Activated T-helper 2 cell treated with anti-CD3 and anti-CD28 coated beads, Interferon-gamma antibody, Interleukin-2, Interleukin-4, amounts not matched to agents 10 μg/mL and 5 μg/mL and 100 μg/mL, durations not matched to agents 14 hours and 24 hours and 36 hours (primary cell): ENCODE data around the gene TNFRSF18. TPM values are rescaled to one million over a fixed set of nuclear protein-coding genes. Genes with fewer than 3 reads are reported as not detected.

Source experiments
- DNase-seq: peaks from one replicate; pipeline ENCODE4 v3.0.0; 2021; ENCODE audit warnings: low spot score
- H3K27ac Mint-ChIP-seq: one replicate; pipeline ENCODE4 v1.8.0; 2021; ENCODE audit warnings: mixed read lengths
- H3K27me3 Mint-ChIP-seq: one replicate; pipeline ENCODE4 v1.8.0; 2021; ENCODE audit warnings: low read depth, mixed read lengths
- H3K36me3 Mint-ChIP-seq: one replicate; pipeline ENCODE4 v1.8.0; 2021; ENCODE audit warnings: low read depth, mixed read lengths
- H3K4me1 Mint-ChIP-seq: one replicate; pipeline ENCODE4 v1.8.0; 2021; ENCODE audit warnings: low read depth, mixed read lengths
- H3K4me3 Mint-ChIP-seq: one replicate; pipeline ENCODE4 v1.8.0; 2021; ENCODE audit warnings: low read depth, mild to moderate bottlenecking, moderate library complexity, mixed read lengths
- H3K9me3 Mint-ChIP-seq: one replicate; pipeline ENCODE4 v1.8.0; 2021; ENCODE audit warnings: mixed read lengths
- intact Hi-C: fragments of 100-400 bp; cut with micrococcal nuclease; formaldehyde crosslinking; loops from one replicate; pipeline ENCODE4 v1.15.1; 2023
- total RNA-seq: library from RNA; stranded (reverse); gene quantifications from 2 replicates; pipeline ENCODE4 v1.2.3, GENCODE V29; 2022

The TNFRSF18 gene
- total RNA-seq, 1 donor from 2014 or later, result 219 TPM

DNA sequence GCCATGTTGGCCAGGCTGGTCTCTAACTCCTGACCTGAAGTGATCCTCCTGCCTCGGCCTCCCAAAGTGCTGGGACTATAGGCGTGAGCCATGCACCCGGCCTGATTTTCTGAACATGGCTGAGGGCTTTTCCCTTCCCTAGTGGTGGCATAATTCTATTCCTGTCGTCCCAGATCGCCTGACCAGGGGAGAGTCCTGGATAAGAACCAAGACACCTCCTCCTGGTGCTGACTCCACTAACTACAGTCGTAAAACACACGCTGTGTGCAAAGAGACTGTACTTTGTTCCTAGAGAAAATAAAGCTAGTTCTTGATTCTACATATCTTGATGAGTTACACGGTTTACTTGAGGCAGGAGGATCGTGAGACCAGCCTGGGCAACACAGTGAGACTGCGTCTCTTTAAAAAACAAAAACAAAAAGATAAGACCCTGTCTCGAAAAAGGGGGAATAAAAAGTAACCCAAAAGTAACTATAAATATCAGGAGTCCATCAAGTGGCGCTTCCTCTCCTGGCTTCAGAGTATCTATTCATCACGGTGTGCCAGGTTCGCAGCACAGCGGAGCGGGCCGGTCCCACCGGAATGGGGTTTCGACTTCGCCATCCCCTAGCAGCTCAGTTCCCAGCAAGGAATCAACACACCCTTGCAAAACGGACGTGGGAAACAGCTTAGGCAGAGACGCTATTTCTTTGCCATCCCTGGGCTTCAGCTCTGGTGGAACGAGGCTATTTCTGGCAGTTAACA, 24.4 kb upstream of the TNFRSF18 start:
- Mint-ChIP-seq H3K27me3 (no peaks in the 10 kb centered on the region), H3K4me1 (peaks cover 23% of the 10 kb centered on the region), H3K9me3 (no peaks in the 10 kb centered on the region), H3K4me3 (peak overlapping the region; percentile 92), H3K36me3 (peaks cover 57% of the 10 kb centered on the region), H3K27ac (peak overlapping the region; percentile 81)
- DNase-seq, result no peak
- intact Hi-C loops, result loop anchor here (1.0 to 5.0 kb wide), 3 partner anchors 16 to 109 kb away; partner anchors contain the start of genes TNFRSF4 and UBE2J2

DNA sequence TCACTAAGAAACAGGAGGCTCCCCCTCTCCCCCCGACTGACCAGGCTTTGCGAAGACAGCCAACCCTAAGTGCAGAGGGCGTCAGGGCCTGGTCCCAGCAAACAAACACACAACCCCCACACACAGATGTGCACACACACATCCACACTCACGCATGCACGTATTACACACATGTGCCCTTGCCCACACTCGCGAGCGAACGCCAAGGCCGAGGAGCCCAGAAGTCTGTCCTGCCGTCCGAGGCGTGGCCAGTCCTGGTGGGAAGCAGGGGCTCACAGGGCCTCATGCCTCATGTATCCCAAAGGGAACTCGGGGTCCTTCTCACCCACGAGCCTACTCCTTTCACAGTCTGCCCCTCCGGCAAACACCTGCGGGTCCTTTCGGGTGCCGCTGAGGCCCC, 23.4 kb upstream of the TNFRSF18 start:
- DNase-seq, result no peak
- no peaks in the 10 kb centered on the region for H3K9me3 Mint-ChIP-seq
- H3K36me3 Mint-ChIP-seq, result peaks cover 60% of the 10 kb centered on the region
- H3K27ac Mint-ChIP-seq, result peak overlapping the region; percentile 57
- peaks cover 26% of the 10 kb centered on the region for H3K4me1 Mint-ChIP-seq
- H3K4me3 Mint-ChIP-seq, result peak overlapping the region; percentile 92
- intact Hi-C loops, result loop anchor here (1.0 to 5.0 kb wide), 3 partner anchors 15 to 107 kb away; partner anchors contain the start of genes TNFRSF4 and UBE2J2
- H3K27me3 Mint-ChIP-seq, result no peaks in the 10 kb centered on the region

DNA sequence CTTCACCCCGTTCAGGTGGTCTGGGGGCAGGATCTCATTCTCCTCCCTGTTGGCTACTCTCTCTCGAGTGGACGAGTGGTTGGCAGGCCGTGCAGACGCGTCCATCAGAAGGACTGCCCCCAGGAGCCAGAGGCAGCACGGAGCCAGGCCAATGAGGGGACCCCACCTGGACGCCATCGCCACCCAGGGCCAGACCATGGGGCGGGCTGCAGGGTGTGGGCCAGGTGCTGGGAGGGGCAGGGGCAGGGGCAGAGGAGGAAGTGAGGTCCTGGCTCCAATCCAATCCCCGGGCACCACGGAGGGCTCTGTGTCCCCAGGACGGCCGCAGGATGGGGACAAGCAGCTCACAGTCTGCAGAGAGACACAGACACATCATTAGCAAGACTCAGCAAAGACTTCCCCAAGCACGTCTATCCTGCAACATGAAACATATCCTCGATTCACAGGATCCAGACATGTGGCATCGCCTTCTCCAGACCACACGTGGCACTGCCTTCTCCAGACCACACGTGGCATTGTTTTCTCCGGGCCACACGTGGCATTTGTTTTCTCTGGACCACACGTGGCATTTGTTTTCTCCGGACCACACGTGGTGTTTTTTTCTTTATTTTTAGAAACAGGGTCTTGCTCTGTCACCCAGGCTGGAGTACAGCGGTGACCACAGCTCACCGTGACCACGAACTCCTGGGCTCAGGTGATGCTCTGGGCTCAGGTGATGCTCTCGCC, 22.4 kb upstream of the TNFRSF18 start:
- DNase-seq, result no peak
- no peaks in the 10 kb centered on the region for H3K9me3 Mint-ChIP-seq
- H3K36me3 Mint-ChIP-seq, result peaks cover 56% of the 10 kb centered on the region
- no peaks in the 10 kb centered on the region for H3K27me3 Mint-ChIP-seq
- intact Hi-C loops, result no loop called here
- no peak overlapping the region for H3K4me3 Mint-ChIP-seq
- H3K4me1 Mint-ChIP-seq, result peaks cover 22% of the 10 kb centered on the region
- no peak overlapping the region for H3K27ac Mint-ChIP-seq

DNA sequence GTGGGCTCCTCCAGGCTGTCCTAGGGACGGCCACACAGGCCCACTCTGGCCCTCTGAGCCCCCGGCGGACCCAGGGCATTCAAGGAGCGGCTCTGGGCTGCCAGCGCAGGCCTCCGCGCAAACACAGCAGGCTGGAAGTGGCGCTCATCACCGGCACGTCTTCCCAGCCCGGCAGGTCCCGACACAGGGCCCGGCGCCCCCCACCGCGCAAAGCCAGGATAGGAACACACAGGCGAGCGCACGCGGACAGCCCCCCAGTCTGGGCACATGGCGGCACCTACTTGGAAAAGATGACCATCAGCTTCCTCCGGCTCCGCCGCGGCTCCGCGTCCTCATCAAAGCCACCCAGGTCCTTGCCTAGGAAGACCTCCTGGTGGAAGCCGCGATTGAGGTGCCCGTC, 21.8 kb upstream of the TNFRSF18 start:
- no peak for DNase-seq
- peaks cover 18% of the 10 kb centered on the region for H3K4me1 Mint-ChIP-seq
- H3K9me3 Mint-ChIP-seq, result no peaks in the 10 kb centered on the region
- no peak overlapping the region for H3K27ac Mint-ChIP-seq
- H3K27me3 Mint-ChIP-seq, result no peaks in the 10 kb centered on the region
- no peak overlapping the region for H3K4me3 Mint-ChIP-seq
- H3K36me3 Mint-ChIP-seq, result peaks cover 54% of the 10 kb centered on the region
- intact Hi-C loops, result no loop called here

DNA sequence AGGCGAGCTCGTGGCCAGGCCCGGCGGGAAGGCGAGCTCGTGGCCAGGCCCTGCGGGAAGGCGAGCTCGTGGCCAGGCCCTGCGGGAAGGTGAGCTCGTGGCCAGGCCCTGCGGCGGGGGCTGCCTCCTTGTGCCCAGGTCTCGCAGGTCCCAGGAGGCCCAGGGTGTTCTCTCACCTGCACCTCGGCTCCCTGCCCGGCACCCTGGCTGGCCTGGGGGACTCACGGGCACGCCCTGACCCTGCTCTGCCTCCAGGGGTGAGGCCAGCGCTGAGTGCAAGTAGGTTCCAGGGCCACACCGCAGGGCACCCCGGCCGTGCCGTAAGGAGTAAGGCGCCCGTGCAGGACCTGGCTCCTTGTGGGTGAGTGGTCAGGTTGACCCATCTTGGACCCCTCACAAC, 21.0 kb upstream of the TNFRSF18 start:
- Mint-ChIP-seq H3K27ac (no peak overlapping the region), H3K4me1 (peaks cover 18% of the 10 kb centered on the region), H3K9me3 (no peaks in the 10 kb centered on the region), H3K36me3 (peaks cover 62% of the 10 kb centered on the region), H3K27me3 (no peaks in the 10 kb centered on the region), H3K4me3 (no peak overlapping the region)
- intact Hi-C loops, result no loop called here
- no peak for DNase-seq

DNA sequence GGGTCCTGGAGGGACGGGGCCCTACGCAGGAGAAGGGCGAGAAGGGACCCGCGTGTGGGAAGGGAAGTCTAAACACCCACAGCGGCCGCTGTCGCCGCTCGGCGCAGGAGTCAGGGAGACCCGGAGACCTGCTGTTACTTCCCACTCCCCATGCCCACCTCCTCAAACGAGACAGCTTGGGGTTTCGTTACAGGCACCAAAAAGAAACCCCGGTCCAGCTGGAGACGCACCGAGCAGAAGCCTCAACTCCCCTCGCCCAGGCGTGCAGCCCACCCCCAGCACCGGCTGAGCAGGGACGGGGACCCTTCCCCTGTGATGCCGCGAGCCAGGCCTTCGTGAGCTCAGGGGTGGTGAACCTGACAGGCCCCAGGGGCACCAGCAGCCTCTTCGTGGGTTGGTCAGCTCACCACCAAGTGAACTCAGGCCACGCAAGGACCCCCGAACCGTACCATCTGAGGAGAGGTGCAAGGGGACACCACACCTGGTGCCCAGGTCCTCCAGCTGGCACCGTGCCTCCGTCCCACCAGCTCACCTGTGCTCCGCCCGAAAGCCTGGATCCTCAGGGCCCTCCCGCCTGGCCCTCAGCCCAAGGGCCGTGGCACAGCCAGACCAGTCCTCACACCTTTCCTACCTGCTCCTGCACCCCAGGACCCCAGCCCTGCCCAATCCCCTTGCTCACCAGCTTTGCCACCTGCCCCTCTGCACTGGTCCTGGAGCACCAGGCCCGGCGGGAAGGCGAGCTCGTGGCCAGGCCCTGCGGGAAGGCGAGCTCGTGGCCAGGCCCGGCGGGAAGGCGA, 20.4 kb upstream of the TNFRSF18 start:
- no peak overlapping the region for H3K4me3 Mint-ChIP-seq
- H3K4me1 Mint-ChIP-seq, result peaks cover 18% of the 10 kb centered on the region
- intact Hi-C loops, result no loop called here
- no peak overlapping the region for H3K27ac Mint-ChIP-seq
- H3K9me3 Mint-ChIP-seq, result no peaks in the 10 kb centered on the region
- H3K27me3 Mint-ChIP-seq, result no peaks in the 10 kb centered on the region
- H3K36me3 Mint-ChIP-seq, result peaks cover 65% of the 10 kb centered on the region
- no peak for DNase-seq

DNA sequence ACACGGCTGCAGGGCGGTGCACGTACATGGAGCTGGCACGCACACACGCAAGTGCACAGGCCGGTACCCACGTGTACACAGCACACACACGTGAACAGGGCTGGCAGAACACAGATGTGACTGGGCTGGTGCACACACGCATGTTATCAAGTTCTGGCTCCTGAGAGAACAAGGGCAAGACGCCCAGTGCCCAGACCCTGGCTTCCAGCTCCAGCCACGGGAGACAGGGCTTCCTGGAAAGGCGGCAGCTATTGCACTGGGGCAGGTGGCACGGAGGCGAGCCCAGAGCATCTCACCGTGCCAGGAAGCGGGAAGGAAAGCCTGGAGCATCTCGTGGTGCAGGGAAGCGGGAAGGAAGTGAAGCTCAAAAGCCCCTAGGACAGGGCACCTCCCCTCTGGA, 19.5 kb upstream of the TNFRSF18 start:
- no peak for DNase-seq
- Mint-ChIP-seq H3K4me1 (peaks cover 18% of the 10 kb centered on the region), H3K27ac (no peak overlapping the region), H3K27me3 (no peaks in the 10 kb centered on the region), H3K36me3 (peaks cover 69% of the 10 kb centered on the region), H3K4me3 (no peak overlapping the region), H3K9me3 (no peaks in the 10 kb centered on the region)
- intact Hi-C loops, result no loop called here

DNA sequence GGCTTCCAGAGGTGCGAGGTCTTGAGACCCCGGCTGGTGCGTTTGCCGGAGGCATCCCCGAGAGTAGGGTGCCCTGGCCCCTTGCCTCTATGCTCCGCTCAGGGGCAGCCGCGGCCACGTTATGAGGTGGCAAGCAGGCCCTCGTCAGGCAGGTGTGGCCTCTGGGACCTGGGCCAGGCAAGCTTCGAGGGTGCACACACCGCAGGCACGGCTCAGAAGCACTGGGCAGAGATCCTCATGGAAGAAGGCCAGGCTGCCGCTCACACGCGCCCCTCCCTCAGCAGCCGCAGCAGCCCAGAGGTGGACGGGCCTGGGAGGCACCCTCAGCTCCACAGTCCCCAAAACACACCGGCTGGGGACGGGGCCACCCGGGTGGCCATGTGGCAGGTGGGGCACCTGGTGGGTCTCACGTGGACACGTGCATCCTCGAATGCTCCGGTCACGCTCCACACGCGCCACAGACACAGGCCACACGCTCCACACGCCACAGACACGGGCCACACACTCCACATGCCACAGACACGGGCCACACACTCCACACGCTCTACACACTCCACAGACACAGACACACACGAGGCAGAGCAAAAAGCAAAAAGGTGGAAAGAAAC, 18.9 kb upstream of the TNFRSF18 start:
- Mint-ChIP-seq H3K9me3 (no peaks in the 10 kb centered on the region), H3K4me1 (peaks cover 14% of the 10 kb centered on the region), H3K36me3 (peaks cover 70% of the 10 kb centered on the region), H3K27ac (no peak overlapping the region), H3K4me3 (no peak overlapping the region), H3K27me3 (no peaks in the 10 kb centered on the region)
- intact Hi-C loops, result no loop called here
- DNase-seq, result no peak

DNA sequence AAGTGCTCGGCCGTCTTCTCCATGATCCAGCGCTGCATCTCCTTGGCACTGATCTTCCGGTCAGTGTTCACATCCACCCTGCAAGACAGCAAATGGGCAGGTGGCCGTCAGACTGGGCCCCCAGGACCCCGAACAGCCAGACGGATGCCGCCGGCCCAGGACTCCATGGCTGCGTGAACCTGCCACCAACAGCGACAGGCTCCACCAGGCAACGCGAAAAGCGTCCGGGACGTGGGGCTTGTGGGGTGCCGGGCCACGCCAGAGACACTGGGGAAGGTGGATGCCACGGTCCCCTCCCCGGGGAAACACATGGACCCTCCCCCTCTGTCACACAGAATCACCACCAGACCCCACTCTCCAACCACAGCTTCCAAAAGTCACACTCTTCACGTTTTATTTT, 17.5 kb upstream of the TNFRSF18 start:
- peaks cover 10% of the 10 kb centered on the region for H3K4me1 Mint-ChIP-seq
- H3K27me3 Mint-ChIP-seq, result no peaks in the 10 kb centered on the region
- intact Hi-C loops, result no loop called here
- peaks cover 68% of the 10 kb centered on the region for H3K36me3 Mint-ChIP-seq
- DNase-seq, result no peak
- no peak overlapping the region for H3K27ac Mint-ChIP-seq
- no peak overlapping the region for H3K4me3 Mint-ChIP-seq
- no peaks in the 10 kb centered on the region for H3K9me3 Mint-ChIP-seq

DNA sequence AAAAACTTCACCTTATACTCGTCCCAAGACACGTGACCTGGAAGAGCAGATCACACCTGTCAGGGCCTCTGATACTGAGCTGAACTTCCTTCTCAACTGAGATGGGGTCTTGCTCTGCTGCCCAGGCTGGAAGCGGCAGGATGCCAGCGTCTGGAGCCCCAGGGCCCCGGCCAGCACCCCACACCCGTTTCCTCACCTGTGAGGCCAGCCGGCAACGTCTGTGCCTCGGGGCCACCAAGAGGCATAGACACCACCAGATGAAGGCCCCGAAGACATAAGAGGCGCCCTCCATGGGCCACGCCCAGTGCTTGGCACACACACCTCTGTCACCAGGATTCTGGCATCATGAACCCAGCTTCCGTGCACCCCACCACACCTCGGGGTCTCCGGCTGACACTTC, 16.9 kb upstream of the TNFRSF18 start:
- no peaks in the 10 kb centered on the region for H3K9me3 Mint-ChIP-seq
- H3K36me3 Mint-ChIP-seq, result peaks cover 68% of the 10 kb centered on the region
- no peak overlapping the region for H3K27ac Mint-ChIP-seq
- H3K27me3 Mint-ChIP-seq, result no peaks in the 10 kb centered on the region
- H3K4me1 Mint-ChIP-seq, result peaks cover 11% of the 10 kb centered on the region
- no peak for DNase-seq
- intact Hi-C loops, result no loop called here
- no peak overlapping the region for H3K4me3 Mint-ChIP-seq

DNA sequence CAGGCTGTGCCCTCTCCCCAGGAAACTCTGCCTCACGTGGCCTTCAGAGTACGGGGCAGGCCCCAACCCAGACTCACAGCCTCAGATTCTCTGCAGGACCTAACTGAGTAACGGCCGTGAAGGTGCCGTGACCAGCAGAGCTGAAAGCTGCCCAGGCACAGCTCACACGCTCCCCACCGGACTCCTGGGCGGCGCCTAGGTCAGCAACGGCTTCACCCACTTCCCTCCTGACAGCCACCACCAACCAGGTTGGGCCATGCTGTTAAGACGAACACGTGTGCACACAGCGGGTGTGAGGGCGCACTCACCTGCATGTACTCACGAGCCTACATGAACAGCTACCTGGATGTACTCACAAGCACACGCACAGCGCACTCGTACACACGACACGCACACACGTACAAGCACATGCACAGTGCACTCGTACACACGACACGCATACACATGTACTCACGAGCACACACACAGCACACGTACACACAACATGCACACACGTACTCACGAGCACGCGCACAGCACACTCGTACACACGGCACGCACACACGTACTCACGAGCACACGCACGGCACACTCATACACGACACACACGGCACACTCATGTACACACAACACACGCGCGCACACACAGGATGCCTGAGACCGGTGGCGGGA, 16.3 kb upstream of the TNFRSF18 start:
- Mint-ChIP-seq H3K9me3 (no peaks in the 10 kb centered on the region), H3K36me3 (peaks cover 74% of the 10 kb centered on the region), H3K27me3 (no peaks in the 10 kb centered on the region), H3K27ac (no peak overlapping the region), H3K4me3 (no peak overlapping the region), H3K4me1 (peaks cover 17% of the 10 kb centered on the region)
- intact Hi-C loops, result no loop called here
- DNase-seq, result no peak

DNA sequence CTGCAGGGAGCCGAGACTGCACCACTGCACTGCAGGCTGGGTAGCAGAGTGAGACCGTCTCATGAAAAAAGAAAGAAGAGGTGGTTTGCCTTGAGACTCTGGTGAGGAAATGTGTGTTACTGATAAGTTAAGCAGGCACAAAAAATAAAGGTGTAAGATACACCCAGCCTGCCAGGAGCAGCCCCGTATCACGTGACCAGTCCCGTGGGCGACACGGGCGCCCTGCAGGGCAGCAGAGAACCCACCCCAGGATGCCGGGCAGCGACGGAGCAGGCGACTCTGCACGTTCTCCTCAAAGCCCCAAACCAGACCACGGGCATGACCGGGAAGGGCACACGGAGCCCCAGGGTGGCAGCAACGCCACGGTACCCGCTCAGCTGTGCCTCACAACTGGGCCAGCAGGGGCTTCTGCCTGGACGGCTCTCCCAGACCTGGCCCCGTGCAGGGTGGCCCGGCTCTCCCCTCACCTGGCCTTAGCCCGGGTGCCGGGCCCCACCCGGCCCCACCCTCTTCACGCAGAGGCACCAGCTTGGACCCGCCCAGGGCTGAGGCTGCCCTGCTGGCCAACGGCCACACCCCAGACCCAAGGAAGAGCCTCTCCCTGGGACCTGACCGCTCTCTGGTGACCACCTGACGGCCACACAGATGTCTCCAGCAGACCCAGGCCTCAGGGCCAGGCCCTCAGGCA, 15.6 kb upstream of the TNFRSF18 start:
- Mint-ChIP-seq H3K4me1 (peaks cover 20% of the 10 kb centered on the region), H3K27me3 (no peaks in the 10 kb centered on the region), H3K27ac (no peak overlapping the region), H3K36me3 (peaks cover 75% of the 10 kb centered on the region), H3K9me3 (no peaks in the 10 kb centered on the region), H3K4me3 (no peak overlapping the region)
- no peak for DNase-seq
- intact Hi-C loops, result no loop called here
